Measurements from ENCODE around the gene SNRNP25. TPM values are rescaled to one million over a fixed set of nuclear protein-coding genes. Genes with fewer than 3 reads are reported as not detected.
A peak's percentile ranks its signal among the peaks of the same experiment; 100 is the strongest.

Gene SNRNP25
- total and polyA plus RNA-seq, 2 donors (not counting 1 experiment from before 2014, with no cell fraction given) = 25.5 to 32.8 TPM

GRCh38 chr16:65745-66144 lies 12.1 kb downstream of the SNRNP25 start:
- no peaks in the 10 kb centered on the region for H3K9me3 Mint-ChIP-seq (ENCODE audit: insufficient read depth)
- H3K27me3 Mint-ChIP-seq = peaks cover 6% of the 10 kb centered on the region
- POLR2A ChIA-PET = interaction anchor here (0.6 to 1.5 kb wide), 5 partner anchors 12 to 116 kb away, joined by 3 to 9 read pairs (median 4); partner anchors contain the start of gene MPG
- TF ChIP-seq CTCF (IDR thresholded peaks at IDR 0.05) (peak; percentile 96), EZH2 (IDR thresholded peaks at IDR 0.05; ENCODE audit: borderline replicate concordance, insufficient read depth, low read depth, low read length, poor library complexity, severe bottlenecking) (no peak)
- CTCF ChIA-PET = interaction anchor here (0.8 to 14.6 kb wide), 30 partner anchors 9 to 305 kb away, joined by 3 to 401 read pairs (median 6); partner anchors contain the start of genes HBQ1, MPG, MRPL28 and POLR3K
- Histone ChIP-seq H3K9ac (ENCODE audit: low read length) (no peak overlapping the region), H3K79me2 (ENCODE audit: control insufficient read depth, insufficient read depth, low read length) (no peaks in the 10 kb centered on the region), H3K4me3 (ENCODE audit: control extremely low read depth in 1 of 5, extremely low read depth in 1 of 5, insufficient read depth in 1 of 5, low read depth in 2 of 5, low read length in 4 of 5) (no peak overlapping the region), H4K20me1 (ENCODE audit: control insufficient read depth, insufficient read depth, low read length, poor library complexity, severe bottlenecking) (no peaks in the 10 kb centered on the region), H3K9me3 (ENCODE audit: control extremely low read depth in 1 of 3, control insufficient read depth in 2 of 3, insufficient read depth in 1 of 3, low read length in 2 of 3) (no peaks in the 10 kb centered on the region), H3K27me3 (replicated peaks in 1 of 4; ENCODE audit: control extremely low read depth in 1 of 4, control insufficient read depth in 3 of 4, insufficient read depth in 4 of 4, low read length in 3 of 4) (peaks cover 0 to 15% (median 3%) of the 10 kb centered on the region in 4 experiments), H3K36me3 (replicated peaks in 1 of 2; ENCODE audit: control extremely low read depth in 1 of 2, control insufficient read depth in 1 of 2, extremely low read depth in 1 of 2, insufficient read depth in 2 of 2, low read length in 1 of 2) (no peaks in the 10 kb centered on the region), H3K4me2 (replicated peaks; ENCODE audit: low read depth, low read length, poor library complexity, severe bottlenecking) (no peak overlapping the region), H3K4me1 (ENCODE audit: control insufficient read depth in 2 of 2, insufficient read depth in 2 of 2, low read length in 2 of 2) (peaks cover 0 to 8% of the 10 kb centered on the region in 2 donors), H3K27ac (ENCODE audit: low read length in 2 of 2) (no peak overlapping the region), H2AFZ (ENCODE audit: insufficient read depth, low read depth, low read length, poor library complexity, severe bottlenecking) (peak overlapping the region; percentile 1)
- intact Hi-C loops (cut with micrococcal nuclease) = loop anchor here (1.0 kb wide), 5 partner anchors 13 to 297 kb away; partner anchors contain the start of gene MPG
- H3K4me3 Mint-ChIP-seq = no peak overlapping the region
- WGBS (ENCODE audit: insufficient coverage) = 21% methylated on average over 17 of the region's 17 CpGs
- DNase-seq = peak; percentile 87
- ATAC-seq (ENCODE audit: low read depth) = peak; percentile 94
- H3K27ac Mint-ChIP-seq = peak overlapping the region; percentile 56
- H3K4me1 Mint-ChIP-seq = peaks cover 7% of the 10 kb centered on the region

Measured in B cell (primary cell).